AG09319 (cell line): ENCODE results near the gene EIF4G3.
"Not testable (repeated sequence)": the region's sequence is repeated elsewhere in the genome, so short reads cannot be mapped to it uniquely, and the experiment has no call there.

Experiments
- DNase-seq: peaks from one replicate; pipeline ENCODE4 v3.0.0-alpha.2; 2010; ENCODE audit warnings: low read depth; ENCODE audit errors: extremely low read depth
- TF ChIP-seq, protein P1 (sequence below): IDR thresholded peaks from 2 replicates; pipeline ENCODE4 v1.5.1; 2011; ENCODE audit warnings: low read depth, mild to moderate bottlenecking, inconsistent platforms, low read length, moderate library complexity

The EIF4G3 gene

GRCh38 chr1:21143752-21144151 is 32.9 kb downstream of the EIF4G3 start:
- no peak for DNase-seq
- TF ChIP-seq, protein P1, sequence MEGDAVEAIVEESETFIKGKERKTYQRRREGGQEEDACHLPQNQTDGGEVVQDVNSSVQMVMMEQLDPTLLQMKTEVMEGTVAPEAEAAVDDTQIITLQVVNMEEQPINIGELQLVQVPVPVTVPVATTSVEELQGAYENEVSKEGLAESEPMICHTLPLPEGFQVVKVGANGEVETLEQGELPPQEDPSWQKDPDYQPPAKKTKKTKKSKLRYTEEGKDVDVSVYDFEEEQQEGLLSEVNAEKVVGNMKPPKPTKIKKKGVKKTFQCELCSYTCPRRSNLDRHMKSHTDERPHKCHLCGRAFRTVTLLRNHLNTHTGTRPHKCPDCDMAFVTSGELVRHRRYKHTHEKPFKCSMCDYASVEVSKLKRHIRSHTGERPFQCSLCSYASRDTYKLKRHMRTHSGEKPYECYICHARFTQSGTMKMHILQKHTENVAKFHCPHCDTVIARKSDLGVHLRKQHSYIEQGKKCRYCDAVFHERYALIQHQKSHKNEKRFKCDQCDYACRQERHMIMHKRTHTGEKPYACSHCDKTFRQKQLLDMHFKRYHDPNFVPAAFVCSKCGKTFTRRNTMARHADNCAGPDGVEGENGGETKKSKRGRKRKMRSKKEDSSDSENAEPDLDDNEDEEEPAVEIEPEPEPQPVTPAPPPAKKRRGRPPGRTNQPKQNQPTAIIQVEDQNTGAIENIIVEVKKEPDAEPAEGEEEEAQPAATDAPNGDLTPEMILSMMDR = no peak

DNA sequence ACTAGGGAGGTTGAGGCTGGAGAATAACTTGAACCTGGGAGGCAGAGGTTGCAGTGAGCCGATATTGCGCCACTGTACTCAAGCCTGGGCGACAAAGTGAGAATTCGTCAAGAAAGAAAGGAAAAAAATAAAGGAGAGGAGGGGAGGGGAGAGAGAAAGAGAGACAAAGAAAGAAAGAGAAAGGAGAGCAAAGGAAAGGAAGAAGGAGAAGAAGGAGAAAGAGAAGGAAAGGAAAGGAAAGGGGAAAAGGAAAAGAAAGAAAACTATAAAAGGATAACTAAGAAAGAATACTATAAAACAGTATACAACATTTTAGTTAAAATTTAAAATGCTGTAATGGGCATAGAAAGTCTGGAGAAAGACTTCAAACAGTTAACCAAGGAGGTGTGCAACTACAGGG is 33.6 kb downstream of the EIF4G3 start:
- TF ChIP-seq, protein P1 = no peak

DNA sequence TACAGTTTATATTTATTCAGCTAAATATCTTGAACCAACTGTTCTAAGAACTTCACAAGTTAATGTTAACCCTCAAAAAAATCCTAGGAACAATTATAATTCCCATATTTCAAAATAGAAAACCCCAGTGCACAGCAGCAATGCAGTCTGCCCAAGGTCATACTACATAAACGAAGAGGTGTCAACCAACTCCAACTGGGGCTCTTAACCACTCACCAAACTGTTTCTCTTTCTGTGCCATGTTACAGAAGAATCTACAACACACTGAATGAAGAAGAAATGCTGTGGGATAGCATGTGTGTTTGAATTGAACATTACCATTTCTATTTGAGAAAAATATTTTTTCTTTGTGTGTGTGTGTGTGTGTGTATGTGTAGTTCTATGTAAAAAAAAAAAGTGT is 35.7 kb downstream of the EIF4G3 start:
- DNase-seq = no peak
- TF ChIP-seq, protein P1 = no peak

More for the DNA sequence above, 33.6 kb downstream of the EIF4G3 start:
- DNase-seq = no peak

- TF ChIP-seq, protein P1 = no peak
- DNase-seq = no peak
Observed at GRCh38 chr1:21139601-21140000, 37.1 kb downstream of the EIF4G3 start.

GRCh38 chr1:21136344-21136743 is 40.4 kb downstream of the EIF4G3 start:
- not testable (repeated sequence) for DNase-seq

DNA sequence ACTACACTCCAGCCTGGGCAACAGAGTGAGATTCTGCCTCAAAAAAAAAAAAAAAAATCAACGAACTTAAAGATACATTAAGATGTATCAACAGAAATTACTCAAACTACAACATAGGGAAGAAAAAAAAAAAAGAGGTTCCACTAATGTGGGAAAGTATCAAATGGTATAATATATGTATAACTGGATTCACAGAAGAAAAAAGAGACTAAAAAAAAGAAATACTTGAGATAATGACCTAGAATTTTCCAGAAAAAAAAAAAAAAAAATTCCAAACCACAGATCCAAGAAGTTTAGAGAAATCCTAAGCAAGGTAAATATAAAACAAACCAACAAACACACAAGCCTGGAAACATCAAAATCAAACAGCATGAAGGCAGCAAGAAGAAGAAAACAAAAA is 45.5 kb downstream of the EIF4G3 start:
- TF ChIP-seq, protein P1 = no peak
- DNase-seq = no peak

- TF ChIP-seq, protein P1 = no peak
- no peak for DNase-seq
Observed at GRCh38 chr1:21129407-21129806, 47.3 kb downstream of the EIF4G3 start.

GRCh38 chr1:21126324-21126723 is 50.4 kb downstream of the EIF4G3 start:
- DNase-seq = no peak
- TF ChIP-seq, protein P1 = no peak
